H1 (cell line): ENCODE measurements around the gene TNFRSF14. TPM values are rescaled to one million over a fixed set of nuclear protein-coding genes. Genes with fewer than 3 reads are reported as not detected.

Source experiments
- CTCF ChIA-PET: fragments of 300-600 bp; sonication (Branson Sonifier 250); formaldehyde crosslinking; loops from one replicate; lab custom pipeline; 2021; ENCODE audit not compliant: partially characterized antibody; lab: Charles Lee
- POLR2A ChIA-PET: fragments of 300-600 bp; sonication (Branson Sonifier 250); formaldehyde crosslinking; loops from one replicate; lab custom pipeline; 2021; ENCODE audit warnings: inconsistent platforms; ENCODE audit not compliant: partially characterized antibody; lab: Charles Lee
- DNase-seq, 2 experiments: peaks; one replicate each; pipeline versions ENCODE4 v3.0.0 to v3.0.0-alpha.2; 2010 to 2022; ENCODE audit warnings: low spot score in 2 of 2, low read depth in 1 of 2, mixed read lengths in 1 of 2
- FAIRE-seq: peaks from 2 replicates; lab custom pipeline; 2011; peaks lifted over from hg19 to GRCh38; lab: Jason Lieb, UNC
- H2AFZ ChIP-seq: 2 replicates; pipeline ENCODE4 v1.8.1; 2012; ENCODE audit warnings: low read length, inconsistent platforms
- H2AK5ac ChIP-seq: 2 replicates; pipeline ENCODE4 v1.6.1; 2013; ENCODE audit warnings: low read depth, low read length
- H2BK120ac ChIP-seq: replicated peaks from 2 replicates; pipeline ENCODE3; 2013; ENCODE audit warnings: low read depth, low read length, inconsistent platforms
- H2BK12ac ChIP-seq: 2 replicates; pipeline ENCODE4 v1.6.1; 2013; ENCODE audit warnings: low read depth, low read length
- H2BK15ac ChIP-seq: 2 replicates; pipeline ENCODE4 v1.6.1; 2013; ENCODE audit warnings: low read length
- H2BK20ac ChIP-seq: 2 replicates; pipeline ENCODE4 v1.6.1; 2013; ENCODE audit warnings: low read length
- H2BK5ac ChIP-seq: 2 replicates; pipeline ENCODE4 v1.6.1; 2013; ENCODE audit warnings: low read depth, low read length
- H3K14ac ChIP-seq: 2 replicates; pipeline ENCODE4 v1.6.1; 2013; ENCODE audit warnings: inconsistent platforms; ENCODE audit not compliant: insufficient read length
- H3K18ac ChIP-seq: 2 replicates; pipeline ENCODE4 v1.6.1; 2013; ENCODE audit warnings: low read length; ENCODE audit errors: extremely low read depth
- H3K23ac ChIP-seq: 2 replicates; pipeline ENCODE4 v1.6.1; 2013; ENCODE audit warnings: inconsistent platforms; ENCODE audit not compliant: insufficient read length
- H3K23me2 ChIP-seq: 2 replicates; pipeline ENCODE4 v1.6.1; 2013; ENCODE audit warnings: low read depth, low read length
- H3K27ac ChIP-seq: 2 replicates; pipeline ENCODE4 v1.6.1; 2011; ENCODE audit warnings: low read depth, low read length, inconsistent platforms
- H3K27me3 ChIP-seq, 4 experiments: replicated peaks in 1 of 4; 1 replicate in 1 of 4; 2 replicates in 3 of 4; pipeline versions ENCODE4 v1.6.1 to v1.8.1; 2011 to 2013; ENCODE audit warnings: low read length in 3 of 4, mild to moderate bottlenecking in 3 of 4, inconsistent platforms in 2 of 4, mixed read lengths in 2 of 4, moderate library complexity in 1 of 4; ENCODE audit not compliant: control insufficient read depth in 3 of 4, insufficient read depth in 3 of 4; ENCODE audit errors: extremely low read depth in 1 of 4
- H3K36me3 ChIP-seq, 4 experiments: 2 replicates each; pipeline versions ENCODE4 v1.6.1 to v1.8.1; 2011 to 2013; ENCODE audit warnings: mild to moderate bottlenecking in 4 of 4, low read length in 3 of 4, moderate library complexity in 2 of 4, control low read depth in 1 of 4, inconsistent platforms in 1 of 4; ENCODE audit not compliant: insufficient read depth in 4 of 4, control insufficient read depth in 2 of 4
- H3K4ac ChIP-seq: replicated peaks from 2 replicates; pipeline ENCODE3; 2013; ENCODE audit warnings: low read length, low read depth, mixed read lengths, inconsistent platforms; ENCODE audit not compliant: insufficient read length
- H3K4me1 ChIP-seq, 4 experiments: replicated peaks in 1 of 4; 1 replicate in 1 of 4; 2 replicates in 3 of 4; pipeline versions ENCODE4 v1.6.1 to v1.8.1; 2011 to 2013; ENCODE audit warnings: low read length in 3 of 4, inconsistent platforms in 2 of 4, mixed read lengths in 1 of 4; ENCODE audit not compliant: insufficient read depth in 4 of 4, control insufficient read depth in 3 of 4
- H3K4me2 ChIP-seq, 2 experiments: 2 replicates each; pipeline versions ENCODE4 v1.6.1 to v1.8.1; 2011 to 2013; ENCODE audit warnings: low read depth in 2 of 2, low read length in 2 of 2, control low read depth in 1 of 2, inconsistent platforms in 1 of 2, mild to moderate bottlenecking in 1 of 2; ENCODE audit not compliant: insufficient read depth in 1 of 2
- H3K4me3 ChIP-seq, 4 experiments: fragments of 200-600, 300-600 bp in 1 of 4; sonication (generic), shearing (Covaris generic), sonication (Bioruptor Twin) in 1 of 4; 2 replicates each; pipeline versions ENCODE4 v1.5.1 to v1.8.1; 2011 to 2016; ENCODE audit warnings: low read length in 4 of 4, low read depth in 3 of 4, control low read depth in 2 of 4, inconsistent platforms in 2 of 4, mild to moderate bottlenecking in 2 of 4, mixed read lengths in 1 of 4, moderate library complexity in 1 of 4; ENCODE audit not compliant: insufficient read depth in 2 of 4; ENCODE audit errors: extremely low read depth in 1 of 4
- H3K56ac ChIP-seq: replicated peaks from 2 replicates; pipeline ENCODE3; 2013; ENCODE audit warnings: low read depth, mild to moderate bottlenecking, mixed read lengths, low read length, inconsistent platforms; ENCODE audit not compliant: insufficient read length
- H3K79me1 ChIP-seq: 2 replicates; pipeline ENCODE4 v1.6.1; 2013; ENCODE audit warnings: low read depth, low read length, control low read depth
- H3K79me2 ChIP-seq, 2 experiments: 2 replicates each; pipeline versions ENCODE4 v1.6.1 to v1.8.1; 2012 to 2013; ENCODE audit warnings: low read length in 2 of 2, mild to moderate bottlenecking in 2 of 2, inconsistent platforms in 1 of 2; ENCODE audit not compliant: insufficient read depth in 2 of 2, control insufficient read depth in 1 of 2
- H3K9ac ChIP-seq, 4 experiments: replicated peaks in 1 of 4; 1 replicate in 1 of 4; 2 replicates in 3 of 4; pipeline versions ENCODE4 v1.6.1 to v1.8.1; 2011 to 2013; ENCODE audit warnings: low read depth in 3 of 4, low read length in 3 of 4, control low read depth in 2 of 4, mild to moderate bottlenecking in 2 of 4, moderate library complexity in 2 of 4, inconsistent platforms in 1 of 4; ENCODE audit errors: extremely low read depth in 1 of 4
- H3K9me3 ChIP-seq, 2 experiments: 2 replicates each; pipeline versions ENCODE4 v1.6.1 to v1.8.1; 2012 to 2013; ENCODE audit warnings: mild to moderate bottlenecking in 2 of 2, moderate library complexity in 2 of 2, control low read depth in 1 of 2, inconsistent platforms in 1 of 2, low read depth in 1 of 2, low read length in 1 of 2, mixed read lengths in 1 of 2; ENCODE audit not compliant: insufficient read depth in 2 of 2
- H4K20me1 ChIP-seq, 2 experiments: replicated peaks in 1 of 2; 2 replicates each; pipeline versions ENCODE3 to v1.8.1; 2011 to 2013; ENCODE audit warnings: inconsistent platforms in 2 of 2, low read length in 2 of 2, mild to moderate bottlenecking in 1 of 2; ENCODE audit not compliant: insufficient read depth in 2 of 2, control insufficient read depth in 1 of 2
- H4K5ac ChIP-seq: 2 replicates; pipeline ENCODE4 v1.6.1; 2013; ENCODE audit warnings: low read length, low read depth, mixed read lengths, inconsistent platforms; ENCODE audit not compliant: insufficient read length
- H4K8ac ChIP-seq: 2 replicates; pipeline ENCODE4 v1.8.0; 2013; ENCODE audit warnings: mild to moderate bottlenecking, moderate library complexity, low read length, inconsistent platforms; ENCODE audit not compliant: insufficient read depth; ENCODE audit errors: extremely low read depth
- H4K91ac ChIP-seq: replicated peaks from 2 replicates; pipeline ENCODE3; 2013; ENCODE audit warnings: low read length, mixed read lengths, inconsistent platforms; ENCODE audit not compliant: insufficient read length
- ATF2 ChIP-seq: IDR thresholded peaks from 2 replicates; pipeline ENCODE4 v1.6.1; 2012; ENCODE audit warnings: low read length, inconsistent platforms
- ATF3 ChIP-seq: IDR thresholded peaks from 2 replicates; pipeline ENCODE4 v1.6.1; 2011; ENCODE audit warnings: low read depth, mild to moderate bottlenecking, low read length; ENCODE audit not compliant: insufficient read depth
- HDAC2 ChIP-seq, 2 experiments: fragments of 300-600 bp in 1 of 2; sonication (generic) in 1 of 2; IDR thresholded peaks; 2 replicates each; pipeline ENCODE4 v1.6.1; 2011 to 2012; ENCODE audit warnings: low read depth in 2 of 2, low read length in 2 of 2, mild to moderate bottlenecking in 2 of 2, moderate library complexity in 2 of 2, borderline replicate concordance in 1 of 2, inconsistent platforms in 1 of 2
- HDAC6 ChIP-seq: IDR thresholded peaks from one replicate; pipeline ENCODE4 v1.7.1; 2012; ENCODE audit warnings: low read depth, mild to moderate bottlenecking, inconsistent platforms, low read length, moderate library complexity
- TBP ChIP-seq: IDR thresholded peaks from 2 replicates; pipeline ENCODE4 v1.6.1; 2011; ENCODE audit warnings: low read depth, low read length, improper control_type of control experiment
- TCF12 ChIP-seq: IDR thresholded peaks from 2 replicates; pipeline ENCODE4 v1.6.1; 2011; ENCODE audit warnings: low read depth, mild to moderate bottlenecking, low read length
- YY1 ChIP-seq: IDR thresholded peaks from 2 replicates; pipeline ENCODE4 v1.6.1; 2011; ENCODE audit warnings: low read depth, mild to moderate bottlenecking, low read length
- WGBS, 2 experiments: shearing (Covaris generic) in 1 of 2; methylation state at CpG; one replicate each; pipeline versions ENCODE4 v1.1.6 to v1.1.7; 2013 to 2015; ENCODE audit warnings: low lambda C conversion rate in 2 of 2, mixed read lengths in 2 of 2, inconsistent platforms in 1 of 2, low coverage in 1 of 2, missing lambda C conversion rate in 1 of 2; ENCODE audit not compliant: insufficient replicate concordance in 2 of 2, insufficient coverage in 1 of 2, insufficient read length in 1 of 2; ENCODE audit errors: extremely low coverage in 1 of 2, missing lambda C conversion rate in 1 of 2; 5-methylcytosine and 5-hydroxymethylcytosine counted together
- polyA plus RNA-seq, 7 experiments: library from polyadenylated mRNA; depleted of rRNA in 3 of 7; stranded (reverse) in 5 of 7; unstranded in 2 of 7; fragments of >200 nt in 5 of 7; fragments of 200-250 nt in 2 of 7; gene quantifications; 1 replicate in 5 of 7; 2 replicates in 1 of 7; 4 replicates in 1 of 7; pipeline versions ENCODE4 v1.2.1 to v1.2.3, GENCODE V29; 2011 to 2013; ENCODE audit warnings: missing spikeins in 2 of 7, mixed read lengths in 2 of 7
- total RNA-seq: library from RNA; stranded (reverse); fragmentation: NEBNext Ultra II Directional; extraction: Animal tissue kit (Norgen Biotek cat#: 25700); gene quantifications from 2 replicates; pipeline ENCODE4 v1.2.1, GENCODE V29; 2021

TNFRSF14 gene
- total and polyA plus RNA-seq, 2 of the 8 experiments (the other 6 are each of a cell fraction or from before 2014, with no cell fraction given) = 0.36 to 0.50 TPM

- H2AK5ac ChIP-seq = no peak overlapping the region
- no peak overlapping the region for H3K4me3 ChIP-seq
- no peak overlapping the region for H3K4me2 ChIP-seq
- H2BK20ac ChIP-seq = no peak overlapping the region
- H2BK120ac ChIP-seq = no peak overlapping the region
- no peak overlapping the region for H3K9ac ChIP-seq
- 86% methylated on average over 8 of the region's 8 CpGs; no CpG with 5 or more reads in 1 of the 2 experiments for WGBS, 2 experiments
- peaks cover 0 to 5% of the 10 kb centered on the region in 2 experiments for H4K20me1 ChIP-seq
- no peak for TF ChIP-seq YY1
- TF ChIP-seq HDAC2 (IDR thresholded peaks at IDR 0.05; ENCODE audit: borderline replicate concordance in 1 of 2, low read depth in 2 of 2, low read length in 2 of 2) = no peak
- TF ChIP-seq ATF3 = no peak
- TF ChIP-seq TBP = no peak
- TF ChIP-seq HDAC6 = no peak
- TF ChIP-seq TCF12 = no peak
- TF ChIP-seq ATF2 = no peak
- no peaks in the 10 kb centered on the region for H3K9me3 ChIP-seq
- ChIA-PET CTCF (interaction anchor here (0.9 to 3.0 kb wide), 11 partner anchors 9 to 851 kb away, joined by 3 to 17 read pairs (median 4); partner anchors contain the start of gene TNFRSF14), POLR2A (interaction anchor here (0.6 kb wide), 1 partner anchor 97 kb away, joined by 3 read pairs; no protein-coding TSS in a partner anchor)
- no peak overlapping the region for H4K5ac ChIP-seq
- H3K14ac ChIP-seq = no peak overlapping the region
- H3K4ac ChIP-seq = no peak overlapping the region
- peaks cover 0 to 49% (median 33%) of the 10 kb centered on the region in 4 experiments; a peak in 6 of 7 replicates for H3K27me3 ChIP-seq
- no peak for FAIRE-seq
- H3K79me1 ChIP-seq = no peaks in the 10 kb centered on the region
- H4K91ac ChIP-seq = no peak overlapping the region
- no peaks in the 10 kb centered on the region for H3K79me2 ChIP-seq
- H4K8ac ChIP-seq = no peak overlapping the region
- H3K23ac ChIP-seq = no peak overlapping the region
- no peak for DNase-seq
- no peak overlapping the region for H3K18ac ChIP-seq
- H3K23me2 ChIP-seq = no peaks in the 10 kb centered on the region
- H2BK12ac ChIP-seq = no peak overlapping the region
- H2BK5ac ChIP-seq = no peak overlapping the region
- peaks cover 0 to 33% (median 14%) of the 10 kb centered on the region in 4 experiments; a peak in 6 of 7 replicates for H3K4me1 ChIP-seq
- no peak overlapping the region for H2BK15ac ChIP-seq
- no peak overlapping the region for H3K27ac ChIP-seq
- H3K56ac ChIP-seq = no peak overlapping the region
- H3K36me3 ChIP-seq = no peaks in the 10 kb centered on the region
- no peak overlapping the region for H2AFZ ChIP-seq
Measured at GRCh38 chr1:2538872-2539271, 17.3 kb upstream of the TNFRSF14 start.
